ENCODE data around the gene LGALS7.
"Not testable (repeated sequence)": the region's sequence is repeated elsewhere in the genome, so short reads cannot be mapped to it uniquely, and the experiment has no call there.

Gene LGALS7

DNA sequence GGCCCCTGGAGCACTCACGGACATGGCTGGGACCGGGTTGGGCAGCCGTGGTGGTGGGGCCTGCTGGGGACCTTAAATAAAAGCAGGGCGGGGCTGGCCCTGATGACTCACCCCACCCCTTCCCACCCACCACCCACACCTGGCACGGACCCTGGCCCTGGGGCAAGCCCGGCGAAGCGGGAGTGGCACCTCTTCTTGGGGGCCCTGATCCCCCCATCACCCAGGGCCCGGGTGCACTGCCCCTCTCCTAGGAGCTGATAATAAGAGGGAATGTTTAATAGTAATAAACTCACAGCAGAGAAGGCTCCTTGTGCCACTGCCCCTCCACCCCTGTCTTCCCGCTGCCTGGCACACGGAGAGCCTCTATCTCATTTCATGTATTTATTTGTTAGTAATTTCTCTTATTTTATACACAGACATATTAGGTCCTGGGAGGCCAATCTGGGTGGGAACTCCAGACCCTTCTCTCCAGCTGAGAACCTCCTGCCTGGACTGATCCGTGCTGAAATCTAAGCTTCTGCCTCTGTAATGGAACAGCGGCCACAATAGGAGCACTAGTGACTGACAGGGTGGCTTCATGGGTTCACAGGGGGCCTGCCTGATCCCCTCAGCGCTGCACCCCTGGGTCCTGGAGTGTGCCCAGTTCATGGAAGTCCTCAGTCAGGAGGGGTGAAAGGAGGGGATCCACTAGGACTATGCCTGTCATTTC is at the start of gene LGALS7:
Gene LGALS7, minus strand, starts transcription at position 49 of the 709 bp plus-strand sequence. Its CDS starts 25 bp downstream, at position 24.
- no peak for DNase-seq

DNA sequence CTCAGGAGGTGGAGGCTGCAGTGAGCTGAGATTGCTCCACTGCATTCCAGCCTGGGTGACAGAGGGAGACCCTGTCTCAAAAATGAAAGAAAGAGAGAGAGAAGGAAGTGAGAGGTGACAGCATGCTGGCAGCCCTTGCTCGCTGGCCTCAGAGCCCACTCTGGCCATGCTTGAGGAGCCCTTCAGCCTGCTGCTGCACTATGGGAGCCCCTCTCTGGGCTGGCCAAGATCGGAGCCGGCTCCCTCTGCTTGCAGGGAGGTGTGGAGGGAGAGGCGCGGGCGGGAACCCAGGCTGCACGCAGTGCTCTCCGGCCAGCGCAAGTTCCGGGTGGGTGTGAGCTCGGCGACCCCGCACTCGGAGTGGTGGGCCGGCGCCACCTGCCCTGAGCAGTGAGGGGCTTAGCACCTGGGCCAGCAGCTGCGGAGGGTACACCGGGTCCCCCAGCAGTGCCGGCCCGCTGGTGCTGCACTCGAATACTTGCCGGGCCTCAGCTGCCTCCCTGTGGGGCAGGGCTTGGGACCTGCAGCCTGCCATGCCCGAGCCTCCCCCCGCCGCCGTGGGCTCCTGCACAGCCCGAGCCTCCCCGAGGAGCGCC is 48.0 kb upstream of the LGALS7 start:
- DNase-seq = not testable (repeated sequence)

- DNase-seq = no peak
Measured at GRCh38 chr19:38819231-38819920, 46.1 kb upstream of the LGALS7 start.

GRCh38 chr19:38817081-38817480 is 43.8 kb upstream of the LGALS7 start:
- DNase-seq = no peak

GRCh38 chr19:38816131-38816750 is 42.9 kb upstream of the LGALS7 start:
- DNase-seq = no peak

GRCh38 chr19:38815059-38816001 is 42.0 kb upstream of the LGALS7 start:
- DNase-seq = no peak

DNA sequence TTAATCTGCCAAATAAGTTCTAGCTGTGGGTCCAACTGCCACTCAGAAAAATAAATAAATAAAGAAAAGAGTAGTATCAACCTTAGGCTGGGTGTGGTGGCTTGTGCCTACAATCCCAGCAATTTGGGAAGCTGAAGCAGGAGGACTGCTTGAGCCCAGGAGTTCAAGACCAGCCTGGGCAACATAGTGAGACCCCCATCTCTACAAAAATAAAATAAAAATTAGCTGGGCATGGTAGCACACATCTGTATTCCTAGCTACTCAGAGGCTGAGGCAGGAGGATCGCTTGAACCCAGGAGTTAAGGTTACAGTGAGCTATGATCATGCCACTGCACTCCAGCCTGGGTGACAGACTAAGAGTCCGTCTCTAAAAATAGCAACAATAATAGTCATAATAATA is 40.6 kb upstream of the LGALS7 start:
- DNase-seq = not testable (repeated sequence)

GRCh38 chr19:38813323-38813722 is 40.0 kb upstream of the LGALS7 start:
- DNase-seq = no peak

DNA sequence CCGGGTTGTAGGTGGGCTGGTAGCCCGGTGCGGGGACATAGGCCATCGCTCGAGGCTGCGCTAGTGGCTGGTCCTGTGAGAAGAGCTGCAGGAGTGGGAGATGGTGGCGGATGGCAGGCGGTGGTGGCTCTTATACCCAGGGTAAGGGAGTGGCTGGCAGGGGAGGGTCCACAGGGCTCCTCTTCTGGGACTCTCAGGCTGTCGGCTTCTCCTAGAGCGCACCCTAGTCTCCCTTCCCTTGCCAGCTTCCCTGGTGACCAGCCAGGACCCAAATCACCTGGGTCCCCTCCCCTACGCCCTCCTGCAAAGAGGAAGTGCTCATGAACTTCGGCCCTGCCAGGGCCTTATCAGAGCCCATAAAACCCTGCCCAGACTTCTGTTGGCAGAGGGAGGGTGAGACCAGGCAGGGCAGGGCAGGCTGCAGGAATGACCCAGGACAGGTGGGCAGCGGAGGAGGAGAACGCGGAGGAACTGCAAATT is 39.6 kb upstream of the LGALS7 start, which contains the start of gene LGALS4:
Gene LGALS4, minus strand, starts transcription at position 105 of the 480 bp plus-strand sequence. Its CDS starts 59 bp downstream, at position 46.
- no peak for DNase-seq

- no peak for DNase-seq
Measured at GRCh38 chr19:38812009-38812840, 38.9 kb upstream of the LGALS7 start.

- no peak for DNase-seq
Measured at GRCh38 chr19:38809592-38810252, 36.4 kb upstream of the LGALS7 start.

GRCh38 chr19:38808741-38809140 is 35.4 kb upstream of the LGALS7 start:
- DNase-seq = no peak

GRCh38 chr19:38807374-38808098 is 34.2 kb upstream of the LGALS7 start:
- DNase-seq = not testable (repeated sequence)

DNA sequence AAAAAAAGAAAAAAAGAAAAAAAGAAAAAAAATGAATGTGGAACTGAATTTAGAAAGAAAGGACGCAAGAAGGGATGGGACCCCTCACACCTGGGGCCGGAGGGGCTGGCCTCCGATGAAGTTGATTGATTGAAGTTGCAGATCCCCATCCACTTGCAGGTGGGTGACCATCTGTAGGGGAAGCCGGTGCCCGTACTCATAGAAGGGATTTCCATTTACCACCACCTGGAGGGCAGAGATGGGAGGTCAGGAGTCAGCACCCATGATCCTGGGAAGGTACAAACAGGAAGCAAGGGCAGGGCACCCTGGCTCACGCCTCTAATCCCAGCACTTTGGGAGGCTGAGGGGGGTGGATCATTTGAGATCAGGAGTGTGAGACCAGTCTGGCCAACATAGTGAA is 33.1 kb upstream of the LGALS7 start:
- DNase-seq = no peak

DNA sequence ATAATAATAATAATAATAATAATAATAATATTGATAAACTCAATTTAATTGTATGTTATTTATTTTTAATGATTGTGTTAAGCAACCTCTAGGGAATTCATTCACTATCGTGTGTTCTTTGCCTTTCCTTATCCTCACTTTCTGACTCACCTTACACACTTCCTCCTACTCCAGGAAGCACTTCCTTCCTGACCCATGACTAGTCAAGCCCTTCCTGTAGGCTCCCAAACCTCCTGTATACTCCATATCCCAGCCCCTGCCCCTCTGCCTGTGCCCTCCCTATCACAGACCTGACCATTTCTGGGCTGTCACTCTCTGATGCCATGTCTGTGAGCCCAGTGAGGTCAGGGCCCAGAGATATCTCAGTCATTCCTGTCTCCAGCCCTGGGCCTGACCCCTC is 31.9 kb upstream of the LGALS7 start:
- DNase-seq = no peak

DNA sequence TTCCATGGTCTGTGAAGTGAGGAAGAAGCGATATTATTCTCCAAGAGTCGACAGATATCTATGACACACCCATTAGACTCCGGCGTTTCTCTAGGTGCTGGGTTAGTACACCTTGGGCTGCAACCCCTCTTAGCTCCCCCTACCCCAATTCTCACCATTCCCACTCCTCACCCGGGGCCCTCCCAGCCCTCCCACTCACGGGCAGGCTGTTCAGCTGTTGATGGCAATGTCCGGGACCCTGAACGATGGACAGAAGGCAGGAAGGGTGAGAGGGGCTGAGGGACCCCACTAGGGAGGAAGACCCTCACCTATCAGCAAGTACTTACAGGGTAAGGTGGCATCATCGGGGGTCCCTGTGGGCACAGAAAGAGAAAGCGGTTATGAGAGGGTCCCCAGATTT is 30.2 kb upstream of the LGALS7 start:
- DNase-seq = no peak

- DNase-seq = no peak
Measured at GRCh38 chr19:38801359-38802095, 28.2 kb upstream of the LGALS7 start.

- no peak for DNase-seq
Measured at GRCh38 chr19:38800577-38801347, 27.4 kb upstream of the LGALS7 start.

Data from NCI-H2029 (cell line).